Endothelial cell of umbilical vein (primary cell): ENCODE measurements around the gene PDCD6IP. TPM values are rescaled to one million over a fixed set of nuclear protein-coding genes. Genes with fewer than 3 reads are reported as not detected.

ENCODE experiments used
- BruUV-seq: library from RNA; stranded (reverse); fragments of 400-500 nt; replicated peaks from 2 replicates; lab custom pipeline; 2021; lab: Mats Ljungman, UMichigan
- CTCF ChIA-PET: fragments of 300-600, 350-600 bp; sonication (Branson Sonifier 250); formaldehyde crosslinking; loops from one replicate; lab custom pipeline; 2021; ENCODE audit warnings: antibody characterized with exemption, inconsistent platforms; lab: Charles Lee
- POLR2A ChIA-PET: fragments of 300-600, 350-600 bp; sonication (Branson Sonifier 250); formaldehyde crosslinking; loops from one replicate; lab custom pipeline; 2021; ENCODE audit warnings: antibody characterized with exemption, inconsistent platforms; lab: Charles Lee
- DNase-seq: peaks from one replicate; pipeline ENCODE4 v3.0.0-alpha.2; 2011; ENCODE audit warnings: low read depth, low spot score
- FAIRE-seq: peaks from 2 replicates; lab custom pipeline; 2011; peaks lifted over from hg19 to GRCh38; lab: Jason Lieb, UNC
- H2AFZ ChIP-seq: 2 replicates; pipeline ENCODE4 v1.6.0; 2012; ENCODE audit warnings: low read depth, low read length, control low read depth, inconsistent platforms
- H3K27ac ChIP-seq: 2 replicates; pipeline ENCODE4 v1.5.1; 2011; ENCODE audit warnings: low read depth, mild to moderate bottlenecking, control low read depth, low read length, moderate library complexity; ENCODE audit not compliant: insufficient read depth
- H3K27me3 ChIP-seq, 2 experiments: 2 replicates each; pipeline versions ENCODE4 v1.6.0 to v1.6.1; 2011; ENCODE audit warnings: low read length in 2 of 2, mixed read lengths in 1 of 2; ENCODE audit not compliant: control insufficient read depth in 2 of 2, insufficient read depth in 2 of 2
- H3K36me3 ChIP-seq, 2 experiments: 2 replicates in 1 of 2; 3 replicates in 1 of 2; pipeline ENCODE4 v1.5.1; 2011; ENCODE audit warnings: low read length in 2 of 2, mild to moderate bottlenecking in 1 of 2, moderate library complexity in 1 of 2; ENCODE audit not compliant: control insufficient read depth in 2 of 2, insufficient read depth in 2 of 2; ENCODE audit errors: extremely low read depth in 1 of 2
- H3K4me1 ChIP-seq: 3 replicates; pipeline ENCODE4 v1.5.1; 2011; ENCODE audit warnings: mild to moderate bottlenecking, low read length; ENCODE audit not compliant: control insufficient read depth, insufficient read depth; ENCODE audit errors: extremely low read depth
- H3K4me2 ChIP-seq: 2 replicates; pipeline ENCODE4 v1.6.1; 2011; ENCODE audit warnings: low read length, control low read depth, mixed read lengths; ENCODE audit not compliant: insufficient read depth
- H3K4me3 ChIP-seq, 3 experiments: fragments of 200-600 bp in 1 of 3; sonication (generic), shearing (Covaris generic) in 1 of 3; replicated peaks in 1 of 3; 2 replicates each; pipeline ENCODE4 v1.5.1; 2011 to 2016; ENCODE audit warnings: control low read depth in 3 of 3, low read length in 3 of 3, mild to moderate bottlenecking in 2 of 3, inconsistent platforms in 1 of 3, low read depth in 1 of 3, moderate library complexity in 1 of 3; ENCODE audit not compliant: insufficient read depth in 1 of 3
- H3K79me2 ChIP-seq: 2 replicates; pipeline ENCODE4 v1.6.0; 2012; ENCODE audit warnings: low read length, inconsistent platforms; ENCODE audit not compliant: control insufficient read depth, insufficient read depth
- H3K9ac ChIP-seq: replicated peaks from 2 replicates; pipeline ENCODE3; 2011; ENCODE audit warnings: low read length, control low read depth; ENCODE audit not compliant: insufficient read depth; ENCODE audit errors: extremely low read depth
- H3K9me1 ChIP-seq: replicated peaks from 3 replicates; pipeline ENCODE4 v1.6.0; 2011; ENCODE audit warnings: mild to moderate bottlenecking, low read length; ENCODE audit not compliant: control insufficient read depth, insufficient read depth; ENCODE audit errors: extremely low read depth
- H3K9me3 ChIP-seq: replicated peaks from 2 replicates; pipeline ENCODE4 v1.5.1; 2012; ENCODE audit warnings: low read length, inconsistent platforms; ENCODE audit not compliant: control insufficient read depth, insufficient read depth
- H4K20me1 ChIP-seq: replicated peaks from 2 replicates; pipeline ENCODE3; 2011; ENCODE audit warnings: mild to moderate bottlenecking, low read length; ENCODE audit not compliant: control insufficient read depth, insufficient read depth; ENCODE audit errors: extremely low read depth
- EZH2 ChIP-seq: IDR thresholded peaks from 2 replicates; pipeline ENCODE4 v1.6.1; 2012; ENCODE audit warnings: borderline replicate concordance, low read depth, mild to moderate bottlenecking, moderate library complexity, low read length, inconsistent platforms; ENCODE audit not compliant: severe bottlenecking
- FOS ChIP-seq: IDR thresholded peaks from 2 replicates; pipeline ENCODE4 v1.6.1; 2011; ENCODE audit warnings: mild to moderate bottlenecking, low read length, moderate library complexity, borderline replicate concordance; ENCODE audit not compliant: insufficient read depth
- GATA2 ChIP-seq: IDR thresholded peaks from 2 replicates; pipeline ENCODE4 v1.7.0; 2011; ENCODE audit warnings: low read depth, mild to moderate bottlenecking, moderate library complexity, mixed read lengths, low read length; ENCODE audit not compliant: insufficient read length, insufficient read depth
- JUN ChIP-seq: IDR thresholded peaks from 2 replicates; pipeline ENCODE4 v1.6.1; 2011; ENCODE audit warnings: borderline replicate concordance, low read depth; ENCODE audit not compliant: insufficient read length, insufficient read depth
- MYC ChIP-seq: IDR thresholded peaks from one replicate; pipeline ENCODE4 v1.6.1; 2011; ENCODE audit warnings: mild to moderate bottlenecking, low read depth, low read length
- POLR2A ChIP-seq: IDR thresholded peaks from 2 replicates; pipeline ENCODE4 v1.6.1; 2012; ENCODE audit warnings: low read depth, mild to moderate bottlenecking, control low read depth, low read length
- POLR2AphosphoS5 ChIP-seq: IDR thresholded peaks from 2 replicates; pipeline ENCODE4 v1.6.1; 2012; ENCODE audit warnings: low read depth, mild to moderate bottlenecking, control low read depth, low read length, moderate library complexity; ENCODE audit not compliant: insufficient read depth
- dilution Hi-C: fragments of 300-500 bp; cut with MboI; formaldehyde crosslinking; loops from one replicate; pipeline ENCODE4 v1.15.0; 2019; ENCODE audit warnings: low sequenced_read_pairs; ENCODE audit not compliant: extremely low pct_ligation_motif_present
- intact Hi-C: fragments of 100-400 bp; cut with micrococcal nuclease; formaldehyde crosslinking; loops from one replicate; pipeline ENCODE4 v1.10.0; 2022
- polyA plus RNA-seq, 4 experiments: library from polyadenylated mRNA; depleted of rRNA in 3 of 4; stranded (reverse) in 3 of 4; unstranded in 1 of 4; fragments of >200 nt; gene quantifications; 2 replicates each; pipeline versions ENCODE4 v1.2.1 to v1.2.3, GENCODE V29; 2011 to 2012; ENCODE audit warnings: missing spikeins in 1 of 4
- total RNA-seq: library from RNA; stranded (reverse); gene quantifications from 2 replicates; pipeline ENCODE4 v1.2.3, GENCODE V29; 2021
- TF ChIP-seq, protein P1 (sequence below), 2 donors: IDR thresholded peaks; 1 replicate in 1 of 2; 2 replicates in 1 of 2; pipeline ENCODE4 v1.5.1; 2011; ENCODE audit warnings: low read length in 2 of 2, mild to moderate bottlenecking in 2 of 2, moderate library complexity in 2 of 2, control low read depth in 1 of 2, inconsistent platforms in 1 of 2, low read depth in 1 of 2; ENCODE audit not compliant: insufficient read depth in 1 of 2; ENCODE audit errors: extremely low read depth in 1 of 2
- TF ChIP-seq, protein P2 (sequence below): IDR thresholded peaks from 2 replicates; pipeline ENCODE4 v1.6.1; 2011; ENCODE audit not compliant: insufficient read depth, insufficient read length

The PDCD6IP gene
- total and polyA plus RNA-seq, 2 donors (not counting 3 experiments of a cell fraction or from before 2014, with no cell fraction given), result 106 to 265 TPM

DNA sequence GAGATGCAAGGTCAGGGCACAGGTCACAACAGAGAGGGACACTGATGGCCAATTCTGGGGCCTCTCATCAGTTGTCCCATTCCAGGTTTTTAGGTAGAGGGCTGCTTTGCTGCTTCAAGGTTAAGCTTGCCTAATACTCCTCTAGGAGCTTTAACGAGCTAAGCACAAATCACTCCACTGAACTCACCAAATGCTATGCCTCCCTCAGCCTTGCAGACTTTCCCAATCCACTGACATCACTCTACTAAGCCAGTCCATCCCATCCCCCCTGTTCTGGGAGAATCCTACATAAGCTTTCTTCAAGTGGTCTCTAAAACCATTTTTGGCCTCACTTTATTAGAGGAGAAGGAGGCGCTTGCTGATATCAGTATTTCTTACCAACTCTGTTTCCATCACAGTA is 24.8 kb upstream of the PDCD6IP start:
- no peak for DNase-seq
- dilution Hi-C loops (no loop called here), intact Hi-C loops (no loop called here)
- H3K4me1 ChIP-seq, result no peaks in the 10 kb centered on the region
- FAIRE-seq, result no peak
- H3K4me2 ChIP-seq, result no peak overlapping the region
- no TSS peak for BruUV-seq
- H3K79me2 ChIP-seq, result no peaks in the 10 kb centered on the region
- no peaks in the 10 kb centered on the region for H3K27me3 ChIP-seq
- no peak overlapping the region for H3K9ac ChIP-seq
- H3K9me1 ChIP-seq, result no peaks in the 10 kb centered on the region
- H4K20me1 ChIP-seq, result no peaks in the 10 kb centered on the region
- no peak overlapping the region for H3K4me3 ChIP-seq
- H3K27ac ChIP-seq, result no peak overlapping the region
- ChIA-PET POLR2A (interaction anchor here (0.6 to 1.2 kb wide), 2 partner anchors 25 to 386 kb away, joined by 4 to 12 read pairs; partner anchors contain the start of gene PDCD6IP), CTCF (interaction anchor here (1.2 to 7.6 kb wide), 5 partner anchors 9 to 137 kb away, joined by 3 to 112 read pairs (median 14); no protein-coding TSS in a partner anchor)
- TF ChIP-seq GATA2 (no peak), FOS (no peak), POLR2AphosphoS5 (no peak), MYC (no peak), JUN (no peak), POLR2A (no peak), EZH2 (no peak)
- TF ChIP-seq, protein P1, sequence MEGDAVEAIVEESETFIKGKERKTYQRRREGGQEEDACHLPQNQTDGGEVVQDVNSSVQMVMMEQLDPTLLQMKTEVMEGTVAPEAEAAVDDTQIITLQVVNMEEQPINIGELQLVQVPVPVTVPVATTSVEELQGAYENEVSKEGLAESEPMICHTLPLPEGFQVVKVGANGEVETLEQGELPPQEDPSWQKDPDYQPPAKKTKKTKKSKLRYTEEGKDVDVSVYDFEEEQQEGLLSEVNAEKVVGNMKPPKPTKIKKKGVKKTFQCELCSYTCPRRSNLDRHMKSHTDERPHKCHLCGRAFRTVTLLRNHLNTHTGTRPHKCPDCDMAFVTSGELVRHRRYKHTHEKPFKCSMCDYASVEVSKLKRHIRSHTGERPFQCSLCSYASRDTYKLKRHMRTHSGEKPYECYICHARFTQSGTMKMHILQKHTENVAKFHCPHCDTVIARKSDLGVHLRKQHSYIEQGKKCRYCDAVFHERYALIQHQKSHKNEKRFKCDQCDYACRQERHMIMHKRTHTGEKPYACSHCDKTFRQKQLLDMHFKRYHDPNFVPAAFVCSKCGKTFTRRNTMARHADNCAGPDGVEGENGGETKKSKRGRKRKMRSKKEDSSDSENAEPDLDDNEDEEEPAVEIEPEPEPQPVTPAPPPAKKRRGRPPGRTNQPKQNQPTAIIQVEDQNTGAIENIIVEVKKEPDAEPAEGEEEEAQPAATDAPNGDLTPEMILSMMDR (IDR thresholded peaks at IDR 0.05; ENCODE audit: extremely low read depth in 1 of 2, insufficient read depth in 1 of 2, low read depth in 1 of 2, low read length in 2 of 2), result no peak
- TF ChIP-seq, protein P2, sequence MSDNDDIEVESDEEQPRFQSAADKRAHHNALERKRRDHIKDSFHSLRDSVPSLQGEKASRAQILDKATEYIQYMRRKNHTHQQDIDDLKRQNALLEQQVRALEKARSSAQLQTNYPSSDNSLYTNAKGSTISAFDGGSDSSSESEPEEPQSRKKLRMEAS, result no peak
- H3K36me3 ChIP-seq, result no peaks in the 10 kb centered on the region
- H3K9me3 ChIP-seq, result no peaks in the 10 kb centered on the region
- H2AFZ ChIP-seq, result no peak overlapping the region
